Gastrocnemius medialis (tissue), 4 donors: Measurements from ENCODE around the gene LAMC3.

Experiments used
- POLR2A ChIP-seq, 2 donors: fragments of 450-650 bp; IDR thresholded peaks; one replicate each; pipeline ENCODE4 v1.6.1; 2017; ENCODE audit warnings: antibody characterized with exemption in 2 of 2, mild to moderate bottlenecking in 2 of 2, moderate library complexity in 2 of 2
- TF ChIP-seq, protein P1 (sequence below), 5 experiments: fragments of 450-650 bp in 3 of 5; fragments of 200-600 bp in 2 of 5; sonication (generic) in 2 of 5; IDR thresholded peaks in 4 of 5; conservative IDR thresholded peaks in 1 of 5; 1 replicate in 4 of 5; 2 replicates in 1 of 5; pipeline ENCODE4 v1.5.1; 2016 to 2019; ENCODE audit warnings: antibody characterized with exemption in 5 of 5, mild to moderate bottlenecking in 3 of 5, moderate library complexity in 3 of 5

DNA sequence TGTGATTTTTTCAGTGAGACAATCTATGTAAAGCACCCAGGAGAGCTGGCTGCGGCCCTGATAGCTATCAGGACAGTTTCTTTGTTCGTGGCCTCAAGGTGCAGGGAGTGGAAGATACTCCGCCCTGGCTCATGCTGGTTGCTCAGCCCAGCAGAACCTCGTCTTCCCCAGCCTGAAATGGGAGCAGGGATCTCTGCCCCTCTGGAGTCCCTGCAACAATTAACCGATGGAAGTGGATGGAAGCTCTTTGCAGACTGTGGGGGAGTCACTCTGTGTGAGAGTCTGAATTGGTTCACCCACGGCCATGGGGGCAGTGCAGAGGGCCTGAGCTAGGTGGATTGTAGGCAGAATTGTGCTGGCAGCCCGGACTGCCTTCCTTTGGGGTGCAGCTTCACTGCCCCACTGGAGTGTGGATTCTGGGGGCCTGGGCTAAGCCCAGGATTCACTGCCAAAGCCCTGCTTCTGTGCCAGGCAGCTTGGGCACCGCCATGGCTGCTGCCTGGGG is 90.2 kb downstream of the LAMC3 start:
- TF ChIP-seq, protein P1, sequence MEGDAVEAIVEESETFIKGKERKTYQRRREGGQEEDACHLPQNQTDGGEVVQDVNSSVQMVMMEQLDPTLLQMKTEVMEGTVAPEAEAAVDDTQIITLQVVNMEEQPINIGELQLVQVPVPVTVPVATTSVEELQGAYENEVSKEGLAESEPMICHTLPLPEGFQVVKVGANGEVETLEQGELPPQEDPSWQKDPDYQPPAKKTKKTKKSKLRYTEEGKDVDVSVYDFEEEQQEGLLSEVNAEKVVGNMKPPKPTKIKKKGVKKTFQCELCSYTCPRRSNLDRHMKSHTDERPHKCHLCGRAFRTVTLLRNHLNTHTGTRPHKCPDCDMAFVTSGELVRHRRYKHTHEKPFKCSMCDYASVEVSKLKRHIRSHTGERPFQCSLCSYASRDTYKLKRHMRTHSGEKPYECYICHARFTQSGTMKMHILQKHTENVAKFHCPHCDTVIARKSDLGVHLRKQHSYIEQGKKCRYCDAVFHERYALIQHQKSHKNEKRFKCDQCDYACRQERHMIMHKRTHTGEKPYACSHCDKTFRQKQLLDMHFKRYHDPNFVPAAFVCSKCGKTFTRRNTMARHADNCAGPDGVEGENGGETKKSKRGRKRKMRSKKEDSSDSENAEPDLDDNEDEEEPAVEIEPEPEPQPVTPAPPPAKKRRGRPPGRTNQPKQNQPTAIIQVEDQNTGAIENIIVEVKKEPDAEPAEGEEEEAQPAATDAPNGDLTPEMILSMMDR (IDR thresholded peaks at IDR 0.05 in 4 of 5, conservative IDR thresholded peaks at IDR 0.05 in 1 of 5) = no peak
- no peak for TF ChIP-seq POLR2A (IDR thresholded peaks at IDR 0.05)
